SK-N-SH treated with all-trans-retinoic acid at 6 μM for 48 hours (cell line): ENCODE results near the gene UBE4B.

Experiments used
- ARNTL ChIP-seq: fragments of 450-650 bp; formaldehyde crosslinking; IDR thresholded peaks from 2 replicates; pipeline ENCODE4 v1.5.0; 2020; ENCODE audit warnings: low read depth, mild to moderate bottlenecking, moderate library complexity, borderline replicate concordance
- CSRNP3 ChIP-seq: fragments of 250-450 bp; sonication (Bioruptor Pico); IDR thresholded peaks from 2 replicates; pipeline ENCODE4 v1.5.1; 2021; ENCODE audit warnings: mild to moderate bottlenecking, moderate library complexity
- OSR1 ChIP-seq: fragments of 250-450 bp; sonication (Bioruptor Pico); IDR thresholded peaks from 2 replicates; pipeline ENCODE4 v1.8.0; 2022; ENCODE audit warnings: moderate library complexity, mild to moderate bottlenecking, inconsistent platforms
- PATZ1 ChIP-seq: fragments of 250-450 bp; sonication (Bioruptor Pico); IDR thresholded peaks from 2 replicates; pipeline ENCODE4 v1.8.0; 2020; ENCODE audit warnings: mild to moderate bottlenecking, moderate library complexity, borderline replicate concordance
- ZFP3 ChIP-seq: fragments of 250-450 bp; sonication (Bioruptor Pico); IDR thresholded peaks from 2 replicates; pipeline ENCODE4 v1.5.0; 2020; ENCODE audit warnings: mild to moderate bottlenecking, moderate library complexity

GRCh38 chr1:10065344-10065685, 32.6 kb downstream of the UBE4B start:
- TF ChIP-seq ARNTL (CRISPR knock-in tag): no peak
- no peak for TF ChIP-seq ZFP3 (CRISPR knock-in tag)
- TF ChIP-seq PATZ1 (CRISPR knock-in tag): no peak
- TF ChIP-seq OSR1: no peak
- no peak for TF ChIP-seq CSRNP3
